ENCODE data around the gene PPFIA1.
"Not testable (repeated sequence)": the region's sequence is repeated elsewhere in the genome, so short reads cannot be mapped to it uniquely, and the experiment has no call there.

The PPFIA1 gene

DNA sequence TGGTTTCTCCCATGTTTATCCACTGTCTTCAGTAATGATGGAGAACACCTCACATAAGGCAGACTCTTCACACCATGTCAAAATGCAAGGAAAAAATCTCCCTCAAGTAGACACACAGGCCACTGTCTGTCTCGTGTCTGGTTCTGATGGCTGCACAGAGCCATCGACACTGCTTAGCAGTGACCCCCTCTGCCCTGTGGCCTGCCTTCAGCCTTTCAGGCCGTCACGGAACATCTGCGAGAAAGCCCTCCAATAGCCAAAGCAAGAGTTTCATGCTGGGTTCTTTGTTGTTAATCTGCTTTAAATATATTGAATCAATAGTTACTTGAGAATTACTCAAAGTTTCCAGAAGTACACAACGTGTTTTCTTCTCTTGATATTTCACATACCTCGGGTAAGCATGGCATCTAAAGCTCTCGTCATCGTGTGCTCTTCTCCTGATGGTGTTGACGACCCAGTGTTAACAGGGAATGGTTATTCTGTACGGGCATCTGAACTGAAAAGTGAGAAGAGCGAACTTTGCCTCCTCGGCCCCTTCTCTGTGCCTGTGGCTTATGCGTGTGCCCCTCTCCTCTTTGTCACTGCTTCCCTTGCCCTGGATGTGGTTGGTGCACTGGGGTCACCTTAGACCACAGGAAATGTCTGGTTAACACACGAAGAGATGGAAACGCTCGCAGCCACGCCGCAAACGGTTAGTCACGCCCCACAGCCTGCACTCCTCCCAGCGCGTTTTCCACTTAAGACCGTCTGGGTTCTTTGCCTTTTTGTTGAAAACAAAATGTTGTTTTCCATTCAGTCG, 94.5 kb downstream of the PPFIA1 start:
- peak; percentile 71 to 80 for DNase-seq

- DNase-seq, result no peak
These were observed 95.0 kb downstream of the PPFIA1 start for GRCh38 chr11:70365544-70365927.

GRCh38 chr11:70367071-70367470, 96.6 kb downstream of the PPFIA1 start:
- DNase-seq, result no peak

DNA sequence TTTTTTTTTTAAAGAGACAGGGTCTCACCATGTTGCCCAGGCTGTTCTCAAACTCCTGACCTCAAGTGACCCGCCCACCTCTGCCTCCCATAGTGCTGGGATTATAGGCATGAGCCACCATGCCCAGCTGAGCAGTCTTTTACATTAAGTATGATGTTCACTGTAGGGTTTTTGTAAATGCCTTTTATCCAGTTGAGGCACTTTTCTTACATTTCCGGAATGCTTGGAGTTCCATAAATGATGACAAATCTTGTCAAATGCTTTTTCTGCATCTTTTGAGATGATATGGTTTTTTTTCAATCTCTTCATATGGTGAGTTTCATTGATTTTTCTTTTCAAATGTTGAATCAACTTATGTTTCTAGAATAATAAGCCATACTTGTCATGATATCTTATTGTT, 98.5 kb downstream of the PPFIA1 start:
- no peak for DNase-seq

GRCh38 chr11:70371241-70371640, 100.8 kb downstream of the PPFIA1 start:
- no peak for DNase-seq

- DNase-seq, result no peak
These were observed 101.6 kb downstream of the PPFIA1 start for GRCh38 chr11:70372076-70372475.

DNA sequence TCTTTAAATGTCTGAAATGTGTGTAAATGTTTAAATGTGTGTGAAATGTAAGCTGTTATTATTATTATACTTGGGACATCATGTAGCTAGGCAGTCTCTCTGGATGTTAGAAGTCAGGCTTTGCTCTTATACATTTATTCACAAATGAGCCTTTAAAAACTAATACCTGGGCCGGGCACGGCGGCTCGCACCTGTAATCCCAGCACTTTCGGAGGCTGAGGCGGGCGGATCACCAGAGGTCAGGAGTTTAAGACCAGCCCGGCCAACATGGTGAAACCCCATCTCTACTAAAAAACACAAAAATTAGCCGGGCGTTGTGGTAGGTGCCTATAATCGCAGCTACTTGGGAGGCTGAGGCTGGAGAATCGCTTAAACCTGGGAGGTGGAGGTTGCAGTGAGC, 106.1 kb downstream of the PPFIA1 start:
- no peak for DNase-seq

GRCh38 chr11:70377645-70378044, 107.2 kb downstream of the PPFIA1 start:
- DNase-seq, result no peak

DNA sequence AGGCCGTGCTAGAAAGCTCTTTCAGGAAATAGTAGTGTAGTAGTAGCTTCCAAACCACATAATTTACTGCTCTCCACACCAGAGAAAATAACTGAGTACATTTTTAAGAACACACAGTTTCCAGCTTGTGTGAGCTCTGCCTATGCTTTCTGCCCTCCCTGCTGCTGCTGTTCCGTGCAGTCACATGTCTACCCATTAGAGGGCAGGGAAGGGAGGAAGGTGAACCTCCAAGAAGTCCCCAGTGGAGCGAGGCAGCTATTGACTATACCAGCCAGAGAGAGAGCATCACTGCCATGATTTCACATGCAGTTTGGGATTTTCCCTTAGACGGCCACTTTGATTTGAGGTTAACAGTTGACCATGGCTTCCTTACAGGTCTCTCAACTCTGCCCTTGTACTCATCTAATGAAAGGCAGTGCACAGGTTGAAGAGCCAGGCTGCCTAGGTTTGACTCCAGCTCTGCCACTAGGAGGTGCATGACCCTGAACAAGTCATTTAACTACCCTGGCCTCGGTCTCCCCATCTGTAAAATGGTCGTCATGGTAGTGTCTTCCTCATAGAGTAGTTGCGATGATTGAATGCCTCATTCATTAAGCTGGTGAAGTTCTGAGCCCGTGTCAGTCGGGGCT, 108.1 kb downstream of the PPFIA1 start:
- no peak for DNase-seq

DNA sequence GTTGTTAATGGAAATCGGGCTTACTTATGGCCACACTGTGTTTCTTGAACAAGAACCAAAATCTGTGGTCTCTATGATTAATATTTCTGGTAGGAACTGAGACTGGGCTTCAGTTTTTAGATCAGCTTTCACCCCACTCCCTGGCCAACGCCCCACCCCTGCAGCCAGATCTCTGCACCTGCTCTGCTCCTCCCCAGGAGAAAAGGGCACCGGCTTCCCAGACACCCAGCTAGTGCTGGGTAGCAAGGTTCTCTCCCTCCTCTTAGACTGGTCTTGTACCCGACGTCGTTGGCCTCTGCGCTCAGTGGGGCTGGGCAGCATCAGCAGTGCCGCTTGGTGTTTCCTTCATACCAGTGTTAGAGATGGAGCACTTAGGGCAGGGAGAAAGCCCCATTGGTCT, 110.9 kb downstream of the PPFIA1 start:
- no peak for DNase-seq

DNA sequence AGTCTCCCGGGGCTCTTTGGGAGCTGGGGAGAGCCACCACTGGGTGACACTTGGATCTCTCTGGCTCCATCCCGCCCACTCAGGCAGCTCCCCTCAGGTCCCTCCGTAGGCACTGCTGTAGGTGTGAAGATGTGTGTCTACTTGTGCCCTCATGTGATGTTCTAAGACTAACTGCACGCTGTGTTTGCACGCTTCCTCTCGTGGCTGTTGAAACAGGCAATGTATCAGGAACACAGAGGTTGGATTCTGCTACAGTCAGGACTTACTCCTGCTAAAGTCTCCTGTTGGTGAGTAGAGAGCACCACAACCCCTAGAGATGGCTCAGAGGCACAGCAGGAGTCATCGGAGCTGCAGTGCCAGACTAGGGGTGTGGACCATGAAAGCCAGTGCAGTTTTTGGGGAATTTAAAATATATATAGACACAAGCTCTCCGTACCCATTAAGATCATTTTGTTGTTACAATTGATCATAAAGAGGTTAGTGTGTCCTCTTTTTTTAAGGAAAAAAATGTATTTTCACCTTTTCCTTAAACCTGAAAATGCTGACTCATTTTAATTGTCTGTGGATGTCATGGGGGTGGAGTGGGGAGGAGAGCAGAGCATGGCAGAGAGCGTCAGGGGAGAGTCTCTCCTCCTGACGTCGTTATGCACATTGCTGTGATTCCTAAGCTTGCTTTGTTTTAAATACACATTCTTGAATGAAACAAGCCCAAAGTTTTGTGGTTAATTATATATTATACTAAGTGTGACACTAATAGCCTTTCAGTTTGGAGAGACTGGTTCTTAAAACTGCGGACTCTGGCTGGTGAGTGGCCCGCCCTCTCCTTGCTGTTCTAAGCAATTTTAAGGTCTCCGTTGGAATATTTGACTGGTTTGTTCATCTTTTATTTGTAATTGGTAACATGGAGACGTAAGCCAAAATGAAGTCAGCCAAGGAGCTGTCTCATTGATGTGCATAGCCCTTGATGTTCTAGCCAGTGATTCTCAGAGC, 111.7 kb downstream of the PPFIA1 start:
- DNase-seq, result no peak

DNA sequence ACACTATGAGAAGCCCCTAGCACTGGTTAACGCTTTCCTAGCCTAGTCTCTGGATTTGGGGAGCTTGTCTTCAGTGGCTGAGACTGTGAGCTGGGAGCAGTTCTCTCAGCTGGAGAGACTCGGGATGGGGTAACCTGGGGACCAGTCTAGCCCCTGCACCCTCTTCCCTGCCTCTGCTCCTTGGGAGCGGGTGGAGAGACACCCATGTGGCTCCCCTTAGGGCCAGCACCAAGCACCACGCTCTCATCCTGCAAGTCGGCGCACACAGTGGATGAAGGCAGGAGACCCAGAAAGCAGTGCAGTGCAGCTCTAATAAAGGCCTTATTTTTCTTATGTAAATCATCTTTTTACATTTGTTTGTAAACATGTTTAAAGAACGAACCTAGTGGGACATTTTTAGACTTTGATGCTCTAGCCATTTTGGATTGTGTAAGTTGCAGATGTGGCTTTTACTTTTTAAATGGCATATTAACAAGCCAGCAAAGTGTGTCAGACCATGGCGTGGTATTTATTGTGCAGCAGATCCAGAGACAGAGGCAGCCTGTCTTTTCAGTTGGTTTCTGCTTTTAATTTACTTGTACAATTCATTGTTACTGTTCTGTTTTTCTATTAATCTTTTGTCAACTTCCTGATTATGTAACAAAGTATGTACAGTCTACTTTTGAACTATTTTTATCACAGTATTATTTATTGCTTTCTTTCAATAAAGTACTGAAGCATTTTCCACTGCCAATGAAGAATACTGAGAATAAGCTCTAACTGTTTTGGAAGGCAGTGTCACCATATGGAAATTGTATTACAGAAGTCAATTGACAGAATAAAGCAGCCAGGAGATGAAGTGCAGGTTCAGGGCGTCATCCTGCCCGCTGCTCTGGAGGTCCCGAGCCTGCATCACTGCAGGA, 113.4 kb downstream of the PPFIA1 start:
- DNase-seq, result no peak

GRCh38 chr11:70384566-70385152, 114.2 kb downstream of the PPFIA1 start:
- no peak for DNase-seq

- no peak for DNase-seq
These were observed 117.1 kb downstream of the PPFIA1 start for GRCh38 chr11:70387564-70387963.

- no peak for DNase-seq
These were observed 118.7 kb downstream of the PPFIA1 start for GRCh38 chr11:70389201-70389600.

GRCh38 chr11:70390882-70391281, 120.4 kb downstream of the PPFIA1 start:
- DNase-seq, result not testable (repeated sequence)

DNA sequence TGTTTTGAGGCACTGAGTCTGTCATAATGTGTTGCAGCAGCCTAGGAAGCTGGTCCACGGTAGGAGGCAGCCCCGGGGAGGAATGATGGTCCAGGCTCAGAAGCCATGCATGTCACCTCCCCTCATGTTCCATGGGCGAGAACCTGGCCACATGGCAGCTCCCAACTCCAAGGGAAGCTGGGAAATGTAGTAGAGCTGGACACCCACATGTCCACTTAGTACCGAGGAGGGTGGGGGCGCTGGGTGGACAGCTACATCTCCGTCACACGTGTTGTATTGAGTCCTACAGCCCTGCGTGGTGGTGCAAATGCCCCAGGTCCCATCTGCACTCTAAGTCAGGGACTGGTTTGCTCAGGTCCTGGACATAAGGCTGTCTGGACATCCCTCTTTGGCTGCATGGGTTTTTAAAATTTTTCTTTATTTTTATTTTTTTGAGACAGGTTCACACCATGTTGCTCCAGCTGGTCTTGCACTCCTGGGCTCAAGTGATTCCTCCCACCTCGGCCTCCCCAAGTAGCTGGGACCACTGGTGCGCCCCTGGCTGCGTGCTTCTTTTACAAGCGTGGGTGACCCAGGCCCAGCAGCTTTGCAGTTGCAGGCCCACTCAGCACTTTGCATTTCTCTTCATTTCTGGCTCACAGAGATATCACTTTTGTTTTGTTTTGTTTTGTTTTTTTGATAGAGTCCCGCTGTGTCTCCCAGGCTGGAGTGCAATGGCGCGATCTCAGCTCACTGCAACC, 123.9 kb downstream of the PPFIA1 start:
- no peak for DNase-seq

- DNase-seq, result peak in 1 of 2 donors; percentile 15
These were observed 127.0 kb downstream of the PPFIA1 start for GRCh38 chr11:70397336-70397982.

DNA sequence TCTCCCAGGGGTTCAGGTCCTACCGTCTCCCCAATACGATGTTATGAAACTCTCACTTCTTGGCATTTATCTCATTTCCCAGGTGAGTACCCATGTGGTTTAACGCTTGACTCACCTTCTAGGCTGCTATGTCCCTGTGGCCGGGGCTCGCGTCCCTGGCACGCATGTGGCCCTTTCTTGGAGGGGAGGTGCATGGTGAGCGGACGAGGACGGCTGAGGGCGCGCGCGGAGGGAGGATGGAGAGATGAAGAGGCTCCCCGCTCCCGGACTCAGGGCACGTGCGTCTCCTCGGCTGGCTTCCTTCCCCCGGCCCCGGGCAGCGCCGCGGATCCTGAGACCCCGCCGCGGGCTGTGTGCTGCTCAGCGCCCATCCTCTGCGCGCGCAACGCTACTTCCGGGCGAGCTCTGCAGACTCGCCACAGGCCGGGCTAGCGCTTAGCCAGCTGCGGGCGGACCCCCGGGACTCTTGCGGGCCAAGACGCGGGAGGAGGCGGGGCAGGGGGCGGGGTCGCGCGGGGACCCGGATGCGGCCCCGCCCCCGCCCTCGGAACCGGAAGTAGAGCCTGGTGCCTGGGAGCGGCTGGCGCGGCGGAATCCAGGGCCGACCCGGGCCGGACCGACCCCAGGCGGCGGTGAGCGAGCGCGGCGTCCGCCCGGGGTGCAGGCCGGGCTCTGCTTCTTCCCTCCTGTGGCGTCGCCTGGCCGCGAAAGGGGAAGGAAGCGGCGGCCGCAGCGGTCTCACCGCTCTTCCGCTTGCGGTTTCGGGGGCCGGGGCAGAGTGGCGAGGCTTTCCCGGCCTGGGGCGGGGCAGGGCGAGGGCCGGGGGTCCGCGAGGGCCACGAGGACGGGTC, 127.7 kb downstream of the PPFIA1 start, which contains the start of gene CTTN:
Gene CTTN, plus strand, starts transcription at position 547 of the 851 bp plus-strand sequence. CDS start 8,769 bp downstream, outside the sequence.
- peak; percentile 82 to 84 for DNase-seq

All from stimulated activated CD4-positive, alpha-beta T cell treated with anti-CD3 and anti-CD28 coated beads, Interleukin-2, amount 100 ng/mL, for 24 hours (primary cell).